RCC 7860 (cell line): Measurements from ENCODE around the gene BTD.

Experiments used
- DNase-seq: peaks from one replicate; pipeline ENCODE4 v3.0.0-alpha.2; 2015; ENCODE audit warnings: low spot score
- FAIRE-seq: peaks from 2 replicates; lab custom pipeline; 2012; peaks lifted over from hg19 to GRCh38; lab: Jason Lieb, UNC

Gene BTD

GRCh38 chr3:15660055-15660935, 58.8 kb downstream of the BTD start:
- FAIRE-seq (no peak), DNase-seq (no peak)

GRCh38 chr3:15664144-15664543, 62.6 kb downstream of the BTD start:
- no peak for FAIRE-seq

DNA sequence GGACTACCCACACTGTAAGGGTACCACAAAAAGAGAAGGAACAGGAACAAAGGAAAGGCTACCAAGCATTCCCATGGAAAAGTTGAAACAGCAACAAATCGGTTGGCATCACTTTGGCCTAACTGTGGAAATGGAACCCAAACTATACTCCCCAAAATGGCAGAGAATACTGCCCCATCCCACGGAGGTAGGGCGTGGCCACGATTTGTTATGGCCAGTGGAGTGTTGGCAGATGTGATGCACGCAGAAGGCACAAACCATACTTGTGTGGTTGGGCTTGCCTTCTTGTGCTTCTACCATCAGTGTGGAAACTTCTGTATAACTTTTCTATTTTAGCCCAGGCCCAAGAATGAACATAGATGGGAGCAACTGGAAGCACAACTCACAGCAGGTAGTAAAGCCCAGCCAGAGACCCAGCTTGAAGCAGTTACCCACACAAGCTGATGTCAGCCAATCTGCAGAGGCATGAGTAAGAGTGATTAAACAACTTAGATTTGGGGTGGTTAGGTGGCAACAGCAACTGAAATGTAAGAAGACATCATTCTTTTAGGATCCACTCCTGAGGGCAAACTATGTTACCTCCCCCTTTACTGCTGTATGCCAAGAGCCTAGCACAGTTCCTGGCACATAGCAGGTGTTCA, 64.1 kb downstream of the BTD start:
- no peak for DNase-seq
- FAIRE-seq = no peak

More at GRCh38 chr3:15664144-15664543, 62.6 kb downstream of the BTD start:
- DNase-seq = no peak

- DNase-seq (no peak), FAIRE-seq (no peak)
Measured at GRCh38 chr3:15666277-15666676, 64.7 kb downstream of the BTD start.

DNA sequence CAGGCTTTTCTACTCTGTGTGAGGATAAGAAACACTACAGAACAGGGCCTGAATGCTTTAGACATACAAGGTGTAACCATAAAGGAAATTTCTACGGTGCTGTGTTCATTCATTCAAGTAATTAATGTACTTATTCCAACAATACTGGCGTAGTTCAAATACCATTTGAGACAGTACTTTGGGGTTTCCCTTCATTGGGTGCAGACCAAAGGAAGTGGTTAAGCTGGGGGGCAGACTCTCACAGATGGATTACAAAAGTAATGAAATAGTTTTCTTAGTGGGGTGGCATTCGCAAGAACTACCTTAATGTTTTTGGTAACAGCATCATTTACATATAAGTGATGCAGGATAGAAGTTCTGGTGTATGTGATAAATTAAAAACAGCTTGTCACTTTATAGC, 65.9 kb downstream of the BTD start:
- DNase-seq = no peak
- FAIRE-seq = no peak

DNA sequence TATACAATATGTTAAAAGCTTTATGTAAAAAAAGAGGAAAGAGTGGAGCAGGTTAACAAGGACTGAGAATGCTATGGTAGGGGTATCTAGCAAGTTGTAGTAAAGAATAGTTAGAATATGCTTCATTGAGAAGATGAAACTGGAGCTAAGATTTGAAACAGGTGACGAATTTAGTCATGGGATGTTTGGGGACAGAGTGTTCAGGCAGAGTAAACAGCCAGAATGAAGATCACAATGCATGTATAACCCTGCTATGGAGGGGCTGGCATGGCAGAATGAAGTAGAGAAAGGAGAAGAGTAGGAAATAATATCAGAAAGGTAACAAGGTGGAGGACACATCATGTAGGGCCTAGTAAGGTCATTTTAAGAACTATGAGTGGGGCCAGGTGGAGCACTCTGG, 72.0 kb downstream of the BTD start:
- FAIRE-seq (no peak), DNase-seq (no peak)

DNA sequence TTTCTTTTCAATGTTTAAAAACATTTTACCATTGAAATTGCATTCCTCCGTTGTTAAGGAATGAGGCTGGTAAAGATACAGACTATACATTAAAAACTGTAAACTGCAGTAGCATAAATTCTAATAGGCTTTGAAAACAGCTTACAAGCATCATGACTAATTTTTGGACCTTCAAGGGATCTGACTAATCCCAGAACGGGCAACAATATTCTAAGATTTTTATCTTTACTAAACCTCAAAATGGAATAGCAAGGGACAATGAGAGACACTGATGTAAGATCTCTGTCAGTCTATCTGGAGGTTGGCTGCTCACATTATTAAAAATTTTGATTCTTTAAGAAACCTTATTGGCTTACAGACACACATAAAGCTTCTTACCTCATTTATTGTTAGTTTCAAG, 74.7 kb downstream of the BTD start:
- no peak for DNase-seq
- no peak for FAIRE-seq

DNA sequence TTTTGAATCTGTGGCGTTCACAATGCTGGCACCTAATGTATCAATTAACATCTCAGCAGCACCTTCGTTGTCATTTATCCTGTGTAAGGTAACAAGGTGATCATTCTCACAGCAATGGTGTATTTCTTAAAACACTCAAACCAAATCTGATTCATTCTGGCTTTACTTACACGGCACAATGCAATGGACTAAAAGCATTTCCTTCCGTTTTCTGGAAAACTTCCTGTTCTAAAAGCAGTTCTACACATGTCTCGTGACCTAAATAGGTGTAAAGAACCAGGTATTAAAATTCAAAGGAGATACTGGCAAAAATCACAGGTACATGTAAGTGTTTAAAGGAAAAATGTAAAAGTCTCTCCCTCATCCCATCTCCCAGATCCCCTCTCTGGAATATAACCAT, 77.8 kb downstream of the BTD start:
- FAIRE-seq = no peak
- no peak for DNase-seq

DNA sequence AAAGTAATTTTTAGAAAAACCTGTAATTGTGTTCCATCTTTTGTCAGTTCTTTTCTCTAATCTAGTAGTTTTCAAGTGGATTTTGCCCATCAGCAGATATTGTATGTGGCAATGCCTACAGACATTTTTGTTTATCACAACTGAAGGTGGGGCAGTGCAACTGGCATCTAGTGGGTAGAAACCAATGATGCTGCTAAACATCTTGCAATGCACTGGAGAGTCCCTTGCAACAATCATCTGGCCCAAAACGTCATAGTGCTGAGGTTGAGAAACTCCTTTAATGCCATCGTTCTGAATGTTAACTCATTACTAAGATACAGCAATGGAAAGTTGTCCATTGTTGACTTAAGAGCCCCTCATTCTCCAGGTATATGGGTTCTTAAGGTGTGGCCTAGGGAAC, 80.1 kb downstream of the BTD start:
- DNase-seq (no peak), FAIRE-seq (no peak)

DNA sequence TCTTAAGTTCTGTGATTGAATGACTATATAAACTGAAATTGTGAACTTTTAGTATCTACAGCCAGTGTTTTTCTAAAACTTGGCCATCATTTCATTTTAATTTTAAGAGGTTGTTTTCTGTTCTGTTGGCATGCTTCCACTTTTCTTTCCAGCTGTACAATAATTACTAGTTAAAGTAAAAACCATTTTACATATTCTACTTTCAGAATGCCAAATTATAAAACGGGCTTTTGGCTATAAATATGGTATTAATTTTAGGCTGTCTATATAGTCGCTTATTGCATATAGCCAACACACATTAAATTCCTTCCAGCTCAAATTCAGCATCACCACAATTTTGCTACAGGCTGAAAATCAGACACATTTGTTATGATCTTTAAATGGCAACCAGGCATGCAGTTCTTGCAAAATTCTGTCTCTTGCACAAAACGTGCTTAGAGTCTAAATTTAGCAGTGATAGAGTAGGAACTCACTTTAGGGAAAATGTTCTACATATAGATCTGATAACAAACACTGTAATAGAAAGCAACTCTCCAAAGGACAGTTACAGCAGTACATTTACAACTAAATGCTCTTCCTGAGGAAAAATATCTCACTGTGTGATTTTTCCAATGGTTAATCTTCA, 81.1 kb downstream of the BTD start:
- DNase-seq = no peak
- no peak for FAIRE-seq

- DNase-seq (no peak), FAIRE-seq (no peak)
Measured at GRCh38 chr3:15683253-15683652, 81.7 kb downstream of the BTD start.

- DNase-seq = no peak
- FAIRE-seq = no peak
Measured at GRCh38 chr3:15685927-15686326, 84.4 kb downstream of the BTD start.

DNA sequence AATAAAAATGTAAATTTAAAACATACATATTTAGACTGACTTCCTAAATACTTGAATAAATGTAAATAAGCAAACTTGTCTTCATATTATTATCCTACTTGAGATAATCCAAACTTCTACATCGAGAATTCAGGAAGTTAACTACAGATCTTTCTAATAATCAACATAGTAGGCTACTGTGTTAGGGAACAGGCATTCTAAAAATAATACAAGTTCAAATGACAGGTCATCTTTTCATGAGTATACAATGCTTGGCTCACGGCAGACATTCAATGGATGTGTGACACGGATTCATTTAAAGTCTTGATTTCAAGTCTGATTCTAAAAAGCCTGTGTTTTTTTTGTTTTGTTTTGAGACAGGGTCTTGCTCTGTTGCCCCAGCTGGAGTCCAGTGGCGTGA, 88.7 kb downstream of the BTD start:
- no peak for FAIRE-seq
- no peak for DNase-seq

DNA sequence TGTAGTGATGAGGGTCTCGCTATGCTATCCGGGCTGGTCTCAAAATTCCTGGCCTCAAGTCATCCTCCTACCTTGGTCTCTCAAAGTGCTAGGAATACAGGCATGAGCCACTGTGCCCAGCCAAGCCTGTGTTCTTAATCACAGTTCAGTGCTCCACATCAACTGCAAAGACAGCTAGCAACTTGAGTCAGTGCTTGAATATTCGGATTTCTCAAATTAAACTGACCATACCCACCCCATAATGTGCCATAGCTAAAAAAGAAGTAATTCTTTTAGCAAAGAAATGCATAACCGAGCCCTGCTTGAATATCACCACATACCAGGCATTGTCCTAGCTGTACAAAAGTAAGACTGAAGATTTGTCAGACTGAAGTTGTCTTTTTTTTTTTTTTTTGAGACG, 89.2 kb downstream of the BTD start:
- DNase-seq (no peak), FAIRE-seq (no peak)

DNA sequence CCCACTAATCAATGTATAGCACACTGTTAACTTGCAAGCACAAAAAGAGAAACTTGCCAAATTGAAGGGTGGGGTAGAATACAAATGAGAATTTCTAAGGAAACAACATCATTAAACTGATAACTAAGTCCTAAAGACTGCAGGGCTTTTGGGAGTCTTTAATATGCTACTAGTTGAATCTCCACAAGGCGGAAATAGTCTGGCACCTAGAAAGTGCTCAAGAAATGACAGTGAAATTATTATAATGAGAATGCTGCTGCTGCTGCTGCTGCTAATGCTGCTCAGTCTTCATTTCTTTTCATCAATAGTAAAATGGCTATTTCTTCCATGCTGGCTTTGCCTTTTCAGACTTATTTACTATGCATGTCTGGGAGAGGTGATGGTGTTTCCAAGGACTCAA, 91.8 kb downstream of the BTD start:
- no peak for DNase-seq
- FAIRE-seq = no peak

- DNase-seq (no peak), FAIRE-seq (no peak)
Measured at GRCh38 chr3:15694628-15695027, 93.1 kb downstream of the BTD start.
